Liver (tissue), 3 donors: ENCODE results near the gene CDK11A.

Source experiments
- CTCF ChIP-seq: fragments of 150-350 bp; IDR thresholded peaks from 2 replicates; pipeline ENCODE4 v1.5.1; 2017; ENCODE audit warnings: improper control_type of control experiment, low read depth, low read length; ENCODE audit not compliant: missing input control
- EGR1 ChIP-seq, 2 donors: IDR thresholded peaks; 2 replicates each; pipeline ENCODE4 v1.6.1; 2016 to 2018; ENCODE audit warnings: antibody characterized with exemption in 2 of 2, low read depth in 2 of 2
- GABPA ChIP-seq, 2 donors: IDR thresholded peaks in 1 of 2; conservative IDR thresholded peaks in 1 of 2; 2 replicates each; pipeline ENCODE4 v1.6.1; 2016; ENCODE audit warnings: antibody characterized with exemption in 2 of 2, mild to moderate bottlenecking in 1 of 2, moderate library complexity in 1 of 2
- HNF4G ChIP-seq: IDR thresholded peaks from 2 replicates; pipeline ENCODE4 v1.6.1; 2016; ENCODE audit warnings: antibody characterized with exemption
- NR2F2 ChIP-seq: IDR thresholded peaks from 2 replicates; pipeline ENCODE4 v1.6.1; 2016; ENCODE audit warnings: antibody characterized with exemption
- REST ChIP-seq: IDR thresholded peaks from 2 replicates; pipeline ENCODE4 v1.6.1; 2016; ENCODE audit warnings: antibody characterized with exemption, mild to moderate bottlenecking
- SP1 ChIP-seq: IDR thresholded peaks from 2 replicates; pipeline ENCODE4 v1.6.1; 2018; ENCODE audit warnings: antibody characterized with exemption, mild to moderate bottlenecking
- TAF1 ChIP-seq: conservative IDR thresholded peaks from 2 replicates; pipeline ENCODE4 v1.6.1; 2016; ENCODE audit warnings: antibody characterized with exemption, mild to moderate bottlenecking
- donor health status: healthy.
- donor health status: healthy.

GRCh38 chr1:1764876-1765470 is 40.8 kb upstream of the CDK11A start:
- TF ChIP-seq REST (no peak), CTCF (no peak), TAF1 (no peak), SP1 (no peak), GABPA (IDR thresholded peaks at IDR 0.05 in 1 of 2, conservative IDR thresholded peaks at IDR 0.05 in 1 of 2) (no peak), HNF4G (no peak), EGR1 (IDR thresholded peaks at IDR 0.05; ENCODE audit: low read depth in 2 of 2) (no peak), NR2F2 (no peak)
